Jurkat, Clone E6-1 (cell line): Measurements from ENCODE around the gene MPZL1.
"Not testable (repeated sequence)": the region's sequence is repeated elsewhere in the genome, so short reads cannot be mapped to it uniquely, and the experiment has no call there.

Source experiments
- DNase-seq: peaks from one replicate; pipeline ENCODE4 v3.0.0-alpha.2; 2011; ENCODE audit warnings: low read depth, low spot score
- H3K4me3 ChIP-seq: 2 replicates; pipeline ENCODE4 v1.5.1; 2011; ENCODE audit warnings: mild to moderate bottlenecking, low read length, control low read depth, moderate library complexity

Gene MPZL1

GRCh38 chr1:167715157-167715999, 6.4 kb upstream of the MPZL1 start:
- peak; percentile 93 for DNase-seq
- H3K4me3 ChIP-seq = peak overlapping the region; percentile 66

GRCh38 chr1:167716000-167716271, 5.8 kb upstream of the MPZL1 start:
- H3K4me3 ChIP-seq = peak overlapping the region; percentile 66
- no peak for DNase-seq

- no peak for DNase-seq
- no peak overlapping the region for H3K4me3 ChIP-seq
Observed at GRCh38 chr1:167717351-167717750, 4.4 kb upstream of the MPZL1 start.

GRCh38 chr1:167718914-167719691, 2.7 kb upstream of the MPZL1 start:
- DNase-seq = no peak
- H3K4me3 ChIP-seq = no peak overlapping the region

GRCh38 chr1:167719715-167720421, 1.9 kb upstream of the MPZL1 start:
- not testable (repeated sequence) for DNase-seq, H3K4me3 ChIP-seq

GRCh38 chr1:167720965-167721616, 691 bp upstream of the MPZL1 start:
- DNase-seq = no peak
- peak overlapping the region; percentile 78 for H3K4me3 ChIP-seq

- DNase-seq = no peak
- peak overlapping the region; percentile 78 for H3K4me3 ChIP-seq
Observed at GRCh38 chr1:167722152-167722869, 529 bp downstream of the MPZL1 start.

GRCh38 chr1:167722870-167723251, 1.1 kb downstream of the MPZL1 start:
- no peak for DNase-seq
- peak overlapping the region; percentile 78 for H3K4me3 ChIP-seq

- DNase-seq = no peak
- no peak overlapping the region for H3K4me3 ChIP-seq
Observed at GRCh38 chr1:167723707-167724323, 2.0 kb downstream of the MPZL1 start.

- H3K4me3 ChIP-seq = no peak overlapping the region
- no peak for DNase-seq
Observed at GRCh38 chr1:167726008-167726407, 4.2 kb downstream of the MPZL1 start.

- H3K4me3 ChIP-seq = no peak overlapping the region
- DNase-seq = no peak
Observed at GRCh38 chr1:167728818-167729410, 7.1 kb downstream of the MPZL1 start.

- H3K4me3 ChIP-seq = no peak overlapping the region
- no peak for DNase-seq
Observed at GRCh38 chr1:167734227-167734626, 12.4 kb downstream of the MPZL1 start.

- H3K4me3 ChIP-seq = no peak overlapping the region
- no peak for DNase-seq
Observed at GRCh38 chr1:167734841-167735240, 13.1 kb downstream of the MPZL1 start.

GRCh38 chr1:167737169-167737568, 15.4 kb downstream of the MPZL1 start:
- no peak overlapping the region for H3K4me3 ChIP-seq
- DNase-seq = no peak

- DNase-seq = no peak
- no peak overlapping the region for H3K4me3 ChIP-seq
Observed at GRCh38 chr1:167738158-167738557, 16.4 kb downstream of the MPZL1 start.

GRCh38 chr1:167739752-167740151, 18.0 kb downstream of the MPZL1 start:
- DNase-seq = no peak
- no peak overlapping the region for H3K4me3 ChIP-seq

GRCh38 chr1:167741103-167741502, 19.3 kb downstream of the MPZL1 start:
- not testable (repeated sequence) for DNase-seq, H3K4me3 ChIP-seq

GRCh38 chr1:167742392-167743057, 20.7 kb downstream of the MPZL1 start:
- not testable (repeated sequence) for H3K4me3 ChIP-seq, DNase-seq
